Naive thymus-derived CD4-positive, alpha-beta T cell (primary cell): ENCODE measurements around the gene ZNF236. TPM values are rescaled to one million over a fixed set of nuclear protein-coding genes. Genes with fewer than 3 reads are reported as not detected.
"Not testable (repeated sequence)": the region's sequence is repeated elsewhere in the genome, so short reads cannot be mapped to it uniquely, and the experiment has no call there.

Experiments used
- ATAC-seq: fragments of 150-1000 bp; cut with Tn5 transposase; 2 replicates; pipeline ENCODE4 v1.10.0; 2021; ENCODE audit warnings: mild to moderate bottlenecking, moderate library complexity
- CTCF ChIA-PET: fragments of 350-600 bp; sonication (Branson Sonifier 250); formaldehyde crosslinking; loops from one replicate; lab custom pipeline; 2021; ENCODE audit warnings: antibody characterized with exemption; lab: Charles Lee
- POLR2A ChIA-PET: fragments of 350-600 bp; sonication (Branson Sonifier 250); formaldehyde crosslinking; loops from one replicate; lab custom pipeline; 2021; ENCODE audit warnings: antibody characterized with exemption, inconsistent platforms; lab: Charles Lee
- DNase-seq, 9 donors: peaks; one replicate each; pipeline versions ENCODE4 v3.0.0 to v3.0.0-alpha.2; 2020 to 2022; ENCODE audit warnings: mixed read lengths in 1 of 9
- H3K27ac ChIP-seq: one replicate; pipeline ENCODE4 v1.7.0; 2013; ENCODE audit warnings: mild to moderate bottlenecking, low read depth, low read length, moderate library complexity
- H3K27me3 ChIP-seq, 2 donors: one replicate each; pipeline ENCODE4 v1.7.0; 2013; ENCODE audit warnings: low read length in 2 of 2, mild to moderate bottlenecking in 2 of 2, moderate library complexity in 2 of 2; ENCODE audit not compliant: control insufficient read depth in 2 of 2, insufficient read depth in 2 of 2
- H3K36me3 ChIP-seq, 3 experiments: 1 replicate in 2 of 3; 2 replicates in 1 of 3; pipeline ENCODE4 v1.7.0; 2013; ENCODE audit warnings: low read length in 3 of 3, mild to moderate bottlenecking in 3 of 3, moderate library complexity in 1 of 3; ENCODE audit not compliant: insufficient read depth in 3 of 3, control insufficient read depth in 2 of 3
- H3K4me1 ChIP-seq, 2 donors: one replicate each; pipeline ENCODE4 v1.7.0; 2013; ENCODE audit warnings: low read length in 2 of 2, mild to moderate bottlenecking in 2 of 2, moderate library complexity in 1 of 2; ENCODE audit not compliant: control insufficient read depth in 2 of 2, insufficient read depth in 2 of 2
- H3K4me3 ChIP-seq: 2 replicates; pipeline ENCODE4 v1.7.0; 2013; ENCODE audit warnings: mild to moderate bottlenecking, low read length
- H3K9me3 ChIP-seq, 3 experiments: 1 replicate in 2 of 3; 2 replicates in 1 of 3; pipeline ENCODE4 v1.7.0; 2013; ENCODE audit warnings: low read length in 3 of 3; ENCODE audit not compliant: control insufficient read depth in 2 of 3
- H3K27ac Mint-ChIP-seq, 9 donors: one replicate each; pipeline ENCODE4 v1.8.0; 2020 to 2022; ENCODE audit warnings: mixed read lengths in 9 of 9, mild to moderate bottlenecking in 8 of 9, moderate library complexity in 5 of 9, inconsistent platforms in 2 of 9
- H3K27me3 Mint-ChIP-seq, 5 donors: one replicate each; pipeline ENCODE4 v1.8.0; 2021 to 2022; ENCODE audit warnings: mixed read lengths in 5 of 5, mild to moderate bottlenecking in 1 of 5
- H3K36me3 Mint-ChIP-seq, 5 donors: one replicate each; pipeline ENCODE4 v1.8.0; 2020 to 2022; ENCODE audit warnings: mixed read lengths in 5 of 5, mild to moderate bottlenecking in 3 of 5, inconsistent platforms in 1 of 5
- H3K4me1 Mint-ChIP-seq, 7 donors: one replicate each; pipeline ENCODE4 v1.8.0; 2020 to 2022; ENCODE audit warnings: mixed read lengths in 7 of 7, mild to moderate bottlenecking in 3 of 7, inconsistent platforms in 1 of 7
- H3K4me3 Mint-ChIP-seq, 10 donors: one replicate each; pipeline ENCODE4 v1.8.0; 2020 to 2022; ENCODE audit warnings: mild to moderate bottlenecking in 10 of 10, mixed read lengths in 10 of 10, moderate library complexity in 6 of 10, inconsistent platforms in 2 of 10
- H3K9me3 Mint-ChIP-seq, 11 donors: one replicate each; pipeline ENCODE4 v1.8.0; 2020 to 2022; ENCODE audit warnings: mixed read lengths in 11 of 11, mild to moderate bottlenecking in 4 of 11, inconsistent platforms in 1 of 11, moderate library complexity in 1 of 11
- intact Hi-C, 2 donors: fragments of 100-400 bp; cut with micrococcal nuclease; formaldehyde crosslinking; loops; one replicate each; pipeline ENCODE4 v1.15.1; 2023
- polyA plus RNA-seq, 2 donors: library from polyadenylated mRNA; unstranded; fragments of 300-500 nt; fragmentation: Illumina TruSeq; gene quantifications; one replicate each; pipeline ENCODE4 v1.2.3, GENCODE V29; 2021
- total RNA-seq, 6 experiments: library from RNA in 5 of 6; stranded (reverse) in 5 of 6; gene quantifications; 1 replicate in 5 of 6; 2 replicates in 1 of 6; pipeline ENCODE4 v1.2.3 and lab custom pipeline; 2021 to 2026

Gene ZNF236
- 10 to 100 TPM; 25.9 to 34.5 (median 30.6) TPM for total RNA-seq
- polyA plus RNA-seq, result 10 to 100 TPM in 1 of 2 donors, 1 to 10 TPM in 1; 5.7 to 12.6 TPM
- 83.1 reads per million, percentile 81 among the genes with 10 or more reads in this experiment for total RNA-seq (lab: John Stamatoyannopoulos, UW)

DNA sequence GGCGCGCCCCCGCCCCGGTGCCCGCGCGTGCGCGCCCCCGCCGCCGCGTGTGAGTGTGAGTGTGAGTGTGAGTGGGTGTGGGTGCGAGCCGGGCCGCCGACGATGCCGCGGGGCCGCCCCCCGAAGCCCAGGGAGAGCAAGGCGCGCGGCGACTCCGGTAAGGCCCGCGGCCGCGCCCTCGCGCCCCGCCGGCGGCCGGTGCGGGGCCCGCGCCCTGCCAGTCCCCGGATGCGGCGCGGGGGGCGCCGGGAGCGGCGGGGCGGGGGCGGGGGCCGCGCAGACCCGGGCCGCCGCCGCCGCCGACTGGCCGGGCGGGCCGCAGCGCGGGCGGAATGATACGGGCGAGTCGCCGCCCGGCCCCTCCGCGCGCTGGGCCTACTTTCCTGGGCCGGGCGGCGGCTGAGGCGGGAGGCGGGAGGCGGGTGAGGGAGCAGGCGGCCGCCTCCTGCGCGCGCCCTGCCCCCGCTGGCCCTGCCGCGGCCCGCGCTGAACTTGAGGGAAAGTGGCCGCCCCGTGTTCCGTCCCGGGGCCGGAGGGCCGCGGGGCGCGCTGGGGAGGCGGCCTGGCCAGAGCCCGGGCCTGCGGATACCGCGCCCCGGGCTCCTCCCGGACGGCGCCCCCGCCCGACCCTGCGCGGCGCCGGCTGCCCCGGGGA lies at the start of gene ZNF236:
ZNF236 (plus strand) TSS at position 52 of the 655 bp plus-strand sequence; CDS start at position 103, 51 bp downstream.
- intact Hi-C loops, result loop anchor here (1.0 to 5.0 kb wide), 10 partner anchors 20 to 1615 kb away; partner anchors contain the start of genes MBP (in 2 of the 2) and PTGR3 (in 1 of the 2)
- ATAC-seq (peak; percentile 76), DNase-seq (peak; percentile 38 to 78 (median 61))
- H3K36me3 ChIP-seq, result peaks cover 0 to 3% (median 0%) of the 10 kb centered on the region in 3 experiments
- ChIA-PET POLR2A (interaction anchor here (0.5 to 1.6 kb wide), 4 partner anchors 21 to 309 kb away, joined by 3 to 5 read pairs (median 4); no protein-coding TSS in a partner anchor), CTCF (no interaction called here)
- Mint-ChIP-seq H3K4me1 (peaks cover 38 to 65% (median 56%) of the 10 kb centered on the region in 7 donors), H3K4me3 (peak within 1 kb of the TSS; percentile 88 to 96 (median 93)), H3K27ac (peak within 1 kb of the TSS; percentile 89 to 97 (median 96)), H3K9me3 (no peaks in the 10 kb centered on the region), H3K27me3 (no peaks in the 10 kb centered on the region), H3K36me3 (peaks cover 0 to 13% (median 0%) of the 10 kb centered on the region in 5 donors)
- peaks cover 8 to 10% of the 10 kb centered on the region in 2 donors for H3K4me1 ChIP-seq
- no peaks in the 10 kb centered on the region for H3K9me3 ChIP-seq
- H3K4me3 ChIP-seq, result peak within 1 kb of the TSS; percentile 99
- no peaks in the 10 kb centered on the region for H3K27me3 ChIP-seq
- peak within 1 kb of the TSS; percentile 84 for H3K27ac ChIP-seq

GRCh38 chr18:76772665-76773064 lies 49.7 kb upstream of the ZNF236 start:
- intact Hi-C loops, result no loop called here
- CTCF ChIA-PET, result no interaction called here

DNA sequence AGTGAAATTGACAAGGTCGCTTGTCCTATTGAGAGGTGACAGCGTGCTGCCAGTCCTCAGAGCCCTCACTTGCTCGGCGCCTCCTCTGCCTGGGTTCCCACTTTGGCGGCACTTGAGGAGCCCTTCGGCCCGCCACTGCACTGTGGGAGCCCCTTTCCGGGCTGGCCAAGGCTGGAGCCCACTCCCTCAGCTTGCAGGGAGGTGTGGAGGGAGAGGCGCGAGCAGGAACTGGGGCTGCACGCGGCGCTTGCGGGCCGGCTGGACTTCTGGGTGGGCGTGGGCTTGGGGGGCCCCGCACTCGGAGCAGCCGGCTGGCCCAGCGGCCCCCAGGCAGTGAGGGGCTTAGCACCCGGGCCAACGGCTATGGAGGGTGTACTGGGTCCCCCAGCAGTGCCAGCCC lies 45.3 kb upstream of the ZNF236 start:
- H3K4me3 Mint-ChIP-seq, CTCF ChIA-PET, H3K4me1 ChIP-seq, H3K4me1 Mint-ChIP-seq, H3K9me3 ChIP-seq, H3K36me3 Mint-ChIP-seq, H3K27ac ChIP-seq, H3K36me3 ChIP-seq, H3K27me3 ChIP-seq, DNase-seq, H3K9me3 Mint-ChIP-seq, H3K27ac Mint-ChIP-seq, intact Hi-C loops, H3K4me3 ChIP-seq, ATAC-seq: not testable (repeated sequence)
- H3K27me3 Mint-ChIP-seq, result peaks cover 0 to 22% (median 13%) of the 10 kb centered on the region in 5 donors
- POLR2A ChIA-PET, result interaction anchor here (0.7 kb wide), 1 partner anchor 298 kb away, joined by 3 read pairs; no protein-coding TSS in a partner anchor

More at GRCh38 chr18:76772665-76773064, 49.7 kb upstream of the ZNF236 start:
- Mint-ChIP-seq H3K9me3 (peaks cover 2 to 22% (median 13%) of the 10 kb centered on the region in 11 donors), H3K4me1 (peaks cover 0 to 5% (median 0%) of the 10 kb centered on the region in 7 donors), H3K27ac (no peak overlapping the region), H3K4me3 (no peak overlapping the region), H3K27me3 (peaks cover 0 to 24% (median 15%) of the 10 kb centered on the region in 5 donors), H3K36me3 (peaks cover 0 to 14% (median 3%) of the 10 kb centered on the region in 5 donors)
- Histone ChIP-seq H3K27me3 (no peaks in the 10 kb centered on the region), H3K27ac (no peak overlapping the region), H3K9me3 (no peaks in the 10 kb centered on the region), H3K36me3 (no peaks in the 10 kb centered on the region), H3K4me1 (no peaks in the 10 kb centered on the region), H3K4me3 (no peak overlapping the region)
- ATAC-seq (peak; percentile 53), DNase-seq (no peak)
- POLR2A ChIA-PET, result no interaction called here

DNA sequence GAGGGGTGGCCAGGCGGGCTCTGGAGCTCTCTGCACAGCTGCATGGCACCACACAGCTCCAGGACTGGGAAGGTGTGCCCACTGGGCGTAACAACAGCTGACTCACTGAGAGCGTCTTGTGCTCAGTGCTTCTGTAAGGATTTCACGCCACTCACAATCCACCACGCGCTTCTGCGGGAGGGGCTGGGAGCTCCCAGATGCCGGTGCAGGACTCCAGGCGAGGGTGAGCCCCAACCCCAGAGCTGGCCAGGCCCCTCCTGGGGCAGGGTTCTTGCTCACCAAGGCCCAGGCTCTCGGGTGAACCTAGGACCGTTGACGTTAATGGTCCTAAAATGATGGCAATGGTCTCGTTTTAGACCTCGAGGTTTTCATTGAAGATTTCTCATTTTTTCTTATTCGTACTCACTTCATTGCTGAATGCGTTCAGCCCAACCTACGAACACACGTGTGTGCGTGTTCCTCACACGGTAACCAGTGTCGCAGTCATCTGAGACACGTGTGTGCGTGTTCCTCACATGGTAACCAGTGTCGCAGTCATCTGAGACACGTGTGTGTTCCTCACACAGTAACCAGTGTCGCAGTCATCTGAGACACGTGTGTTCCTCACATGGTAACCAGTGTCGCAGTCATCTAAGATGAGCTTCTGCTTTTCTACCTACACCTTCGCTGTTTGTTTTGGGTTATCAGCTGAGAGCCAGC lies 38.4 kb upstream of the ZNF236 start:
- CTCF ChIA-PET, result no interaction called here
- no peak overlapping the region for H3K27ac Mint-ChIP-seq
- H3K4me3 ChIP-seq, result no peak overlapping the region
- no peak overlapping the region for H3K27ac ChIP-seq
- no peak for DNase-seq
- H3K36me3 Mint-ChIP-seq, result peaks cover 0 to 5% (median 0%) of the 10 kb centered on the region in 5 donors
- POLR2A ChIA-PET, result no interaction called here
- no peaks in the 10 kb centered on the region for H3K4me1 ChIP-seq
- H3K4me1 Mint-ChIP-seq, result peaks cover 0 to 10% (median 0%) of the 10 kb centered on the region in 7 donors
- intact Hi-C loops, result no loop called here
- ATAC-seq, result no peak
- H3K4me3 Mint-ChIP-seq, result no peak overlapping the region
- H3K27me3 ChIP-seq, result no peaks in the 10 kb centered on the region
- H3K9me3 Mint-ChIP-seq, result peaks cover 0 to 4% (median 0%) of the 10 kb centered on the region in 11 donors
- peaks cover 0 to 39% (median 9%) of the 10 kb centered on the region in 5 donors for H3K27me3 Mint-ChIP-seq
- H3K36me3 ChIP-seq, result no peaks in the 10 kb centered on the region
- H3K9me3 ChIP-seq, result no peaks in the 10 kb centered on the region

DNA sequence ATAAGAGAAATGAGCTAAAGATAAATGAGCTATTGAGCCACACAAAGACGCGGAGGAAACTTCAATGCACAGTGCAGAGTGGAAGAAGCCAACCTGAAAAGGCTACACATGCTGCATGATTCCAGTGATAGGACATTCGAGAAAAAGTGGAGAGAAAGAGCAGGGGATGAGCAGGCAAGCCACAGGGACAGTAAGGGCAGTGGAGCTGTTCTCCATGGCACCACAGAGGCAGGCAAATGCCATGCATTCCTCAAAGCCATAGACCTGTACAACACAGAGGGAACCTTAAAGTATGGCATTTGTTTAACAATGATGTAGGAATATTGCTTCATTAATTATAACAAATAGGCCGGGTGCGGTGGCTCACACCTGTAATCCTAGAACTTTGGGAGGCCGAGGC lies 36.5 kb upstream of the ZNF236 start:
- peak overlapping the region in 1 of 10 donors; percentile 48 for H3K4me3 Mint-ChIP-seq

GRCh38 chr18:76788571-76789317 lies 33.6 kb upstream of the ZNF236 start:
- peaks cover 0 to 24% (median 11%) of the 10 kb centered on the region in 11 donors for H3K9me3 Mint-ChIP-seq
- H3K27me3 Mint-ChIP-seq, result peaks cover 0 to 29% (median 0%) of the 10 kb centered on the region in 5 donors
- Histone ChIP-seq H3K4me1 (no peaks in the 10 kb centered on the region), H3K9me3 (peaks cover 0 to 16% (median 0%) of the 10 kb centered on the region in 3 experiments), H3K27ac (no peak overlapping the region), H3K36me3 (no peaks in the 10 kb centered on the region), H3K4me3 (no peak overlapping the region), H3K27me3 (no peaks in the 10 kb centered on the region)
- ChIA-PET CTCF (no interaction called here), POLR2A (interaction anchor here (0.6 kb wide), 1 partner anchor 726 kb away, joined by 3 read pairs; no protein-coding TSS in a partner anchor)
- DNase-seq (no peak), ATAC-seq (no peak)
- H3K27ac Mint-ChIP-seq, result no peak overlapping the region
- intact Hi-C loops, result loop anchor here in 1 of 2 donors (5.0 kb wide), 1 partner anchor 66 kb away; no protein-coding TSS in a partner anchor
- no peak overlapping the region for H3K4me3 Mint-ChIP-seq
- peaks cover 0 to 14% (median 9%) of the 10 kb centered on the region in 5 donors for H3K36me3 Mint-ChIP-seq
- peaks cover 0 to 10% (median 5%) of the 10 kb centered on the region in 7 donors for H3K4me1 Mint-ChIP-seq

More for the DNA sequence above, 36.5 kb upstream of the ZNF236 start:
- no peak for ATAC-seq
- H3K27me3 Mint-ChIP-seq, result peaks cover 0 to 32% (median 0%) of the 10 kb centered on the region in 5 donors
- no peak for DNase-seq
- peaks cover 0 to 2% (median 0%) of the 10 kb centered on the region in 3 experiments for H3K9me3 ChIP-seq
- ChIA-PET CTCF (no interaction called here), POLR2A (no interaction called here)
- H3K36me3 Mint-ChIP-seq, result peaks cover 0 to 9% (median 6%) of the 10 kb centered on the region in 5 donors
- peaks cover 0 to 10% (median 0%) of the 10 kb centered on the region in 7 donors for H3K4me1 Mint-ChIP-seq
- H3K27me3 ChIP-seq, result no peaks in the 10 kb centered on the region
- no peaks in the 10 kb centered on the region for H3K4me1 ChIP-seq
- intact Hi-C loops, result loop anchor here in 1 of 2 donors (5.0 kb wide), 1 partner anchor 64 kb away; no protein-coding TSS in a partner anchor
- H3K9me3 Mint-ChIP-seq, result peaks cover 0 to 15% (median 8%) of the 10 kb centered on the region in 11 donors
- H3K4me3 ChIP-seq, result no peak overlapping the region
- no peaks in the 10 kb centered on the region for H3K36me3 ChIP-seq
- H3K27ac Mint-ChIP-seq, result no peak overlapping the region
- no peak overlapping the region for H3K27ac ChIP-seq
